Osteocyte (in vitro differentiated cells): ENCODE measurements around the gene UBFD1. TPM values are rescaled to one million over a fixed set of nuclear protein-coding genes. Genes with fewer than 3 reads are reported as not detected.
"Not testable (repeated sequence)": the region's sequence is repeated elsewhere in the genome, so short reads cannot be mapped to it uniquely, and the experiment has no call there.

Source experiments
- DNase-seq: peaks from one replicate; pipeline ENCODE4 v3.0.0; 2021; ENCODE audit warnings: mixed read lengths; ENCODE audit not compliant: unreplicated experiment; ENCODE audit errors: extremely low spot score
- H3K27ac Mint-ChIP-seq: one replicate; pipeline ENCODE4 v1.8.0; 2021; ENCODE audit warnings: mild to moderate bottlenecking, mixed read lengths; ENCODE audit not compliant: unreplicated experiment
- H3K27me3 Mint-ChIP-seq: one replicate; pipeline ENCODE4 v1.8.0; 2021; ENCODE audit warnings: mixed read lengths; ENCODE audit not compliant: unreplicated experiment
- H3K36me3 Mint-ChIP-seq: one replicate; pipeline ENCODE4 v1.8.0; 2021; ENCODE audit warnings: mixed read lengths; ENCODE audit not compliant: unreplicated experiment
- H3K4me1 Mint-ChIP-seq: one replicate; pipeline ENCODE4 v1.8.0; 2021; ENCODE audit warnings: mixed read lengths; ENCODE audit not compliant: unreplicated experiment
- H3K4me3 Mint-ChIP-seq: one replicate; pipeline ENCODE4 v1.8.0; 2021; ENCODE audit warnings: mild to moderate bottlenecking, moderate library complexity, mixed read lengths; ENCODE audit not compliant: unreplicated experiment
- H3K9me3 Mint-ChIP-seq: one replicate; pipeline ENCODE4 v1.8.0; 2021; ENCODE audit warnings: mixed read lengths; ENCODE audit not compliant: unreplicated experiment
- total RNA-seq: library from RNA; stranded (reverse); gene quantifications from 2 replicates; pipeline ENCODE4 v1.2.1, GENCODE V29; 2021
- TF ChIP-seq, protein P1 (sequence below): fragments of 200-600 bp; sonication (generic); IDR thresholded peaks from 2 replicates; pipeline ENCODE4 v1.5.0; 2021; ENCODE audit warnings: antibody characterized with exemption, mild to moderate bottlenecking, moderate library complexity

Gene UBFD1
- total RNA-seq, 1 donor from 2014 or later = 100 TPM

DNA sequence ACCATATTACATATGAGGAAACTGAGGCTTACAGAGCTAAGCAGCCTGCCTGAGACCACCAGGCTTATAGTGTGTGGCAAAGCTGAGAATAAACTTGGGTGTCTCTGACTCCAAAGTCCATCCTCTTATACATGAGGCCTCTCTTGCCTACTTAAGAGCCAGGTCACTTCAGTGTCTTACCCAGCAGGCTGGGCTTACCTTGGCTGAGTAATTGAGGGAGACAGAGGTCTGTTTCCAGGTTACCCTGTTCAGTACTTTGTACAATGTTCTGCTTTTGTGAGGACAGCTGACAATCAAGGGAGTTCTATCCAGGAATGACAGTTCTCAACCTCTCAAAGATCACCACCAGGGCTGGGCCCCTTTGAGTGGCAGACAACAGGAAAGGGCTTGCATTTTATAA, 24.2 kb downstream of the UBFD1 start:
- H3K27ac Mint-ChIP-seq = no peak overlapping the region
- H3K4me3 Mint-ChIP-seq = no peak overlapping the region
- H3K36me3 Mint-ChIP-seq = peaks cover 23% of the 10 kb centered on the region
- no peak for DNase-seq
- no peaks in the 10 kb centered on the region for H3K27me3 Mint-ChIP-seq
- no peaks in the 10 kb centered on the region for H3K9me3 Mint-ChIP-seq
- TF ChIP-seq, protein P1, sequence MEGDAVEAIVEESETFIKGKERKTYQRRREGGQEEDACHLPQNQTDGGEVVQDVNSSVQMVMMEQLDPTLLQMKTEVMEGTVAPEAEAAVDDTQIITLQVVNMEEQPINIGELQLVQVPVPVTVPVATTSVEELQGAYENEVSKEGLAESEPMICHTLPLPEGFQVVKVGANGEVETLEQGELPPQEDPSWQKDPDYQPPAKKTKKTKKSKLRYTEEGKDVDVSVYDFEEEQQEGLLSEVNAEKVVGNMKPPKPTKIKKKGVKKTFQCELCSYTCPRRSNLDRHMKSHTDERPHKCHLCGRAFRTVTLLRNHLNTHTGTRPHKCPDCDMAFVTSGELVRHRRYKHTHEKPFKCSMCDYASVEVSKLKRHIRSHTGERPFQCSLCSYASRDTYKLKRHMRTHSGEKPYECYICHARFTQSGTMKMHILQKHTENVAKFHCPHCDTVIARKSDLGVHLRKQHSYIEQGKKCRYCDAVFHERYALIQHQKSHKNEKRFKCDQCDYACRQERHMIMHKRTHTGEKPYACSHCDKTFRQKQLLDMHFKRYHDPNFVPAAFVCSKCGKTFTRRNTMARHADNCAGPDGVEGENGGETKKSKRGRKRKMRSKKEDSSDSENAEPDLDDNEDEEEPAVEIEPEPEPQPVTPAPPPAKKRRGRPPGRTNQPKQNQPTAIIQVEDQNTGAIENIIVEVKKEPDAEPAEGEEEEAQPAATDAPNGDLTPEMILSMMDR = no peak
- no peaks in the 10 kb centered on the region for H3K4me1 Mint-ChIP-seq

DNA sequence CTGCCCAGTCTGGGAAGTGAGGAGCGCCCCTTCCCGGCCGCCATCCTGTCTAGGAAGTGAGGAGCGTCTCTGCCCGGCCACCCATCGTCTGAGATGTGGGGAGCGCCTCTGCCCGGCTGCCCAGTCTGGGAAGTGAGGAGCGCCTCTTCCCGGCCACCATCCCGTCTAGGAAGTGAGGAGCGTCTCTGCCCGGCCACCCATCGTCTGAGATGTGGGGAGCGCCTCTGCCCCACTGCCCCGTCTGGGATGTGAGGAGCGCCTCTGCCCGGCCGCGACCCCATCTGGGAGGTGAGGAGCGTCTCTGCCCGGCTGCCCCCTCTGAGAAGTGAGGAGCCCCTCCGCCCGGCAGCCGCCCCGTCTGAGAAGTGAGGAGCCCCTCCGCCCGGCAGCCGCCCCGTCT, 25.7 kb downstream of the UBFD1 start:
- not testable (repeated sequence) for DNase-seq, H3K9me3 Mint-ChIP-seq, H3K27me3 Mint-ChIP-seq, H3K27ac Mint-ChIP-seq, H3K4me3 Mint-ChIP-seq, H3K4me1 Mint-ChIP-seq
- H3K36me3 Mint-ChIP-seq = peaks cover 23% of the 10 kb centered on the region

DNA sequence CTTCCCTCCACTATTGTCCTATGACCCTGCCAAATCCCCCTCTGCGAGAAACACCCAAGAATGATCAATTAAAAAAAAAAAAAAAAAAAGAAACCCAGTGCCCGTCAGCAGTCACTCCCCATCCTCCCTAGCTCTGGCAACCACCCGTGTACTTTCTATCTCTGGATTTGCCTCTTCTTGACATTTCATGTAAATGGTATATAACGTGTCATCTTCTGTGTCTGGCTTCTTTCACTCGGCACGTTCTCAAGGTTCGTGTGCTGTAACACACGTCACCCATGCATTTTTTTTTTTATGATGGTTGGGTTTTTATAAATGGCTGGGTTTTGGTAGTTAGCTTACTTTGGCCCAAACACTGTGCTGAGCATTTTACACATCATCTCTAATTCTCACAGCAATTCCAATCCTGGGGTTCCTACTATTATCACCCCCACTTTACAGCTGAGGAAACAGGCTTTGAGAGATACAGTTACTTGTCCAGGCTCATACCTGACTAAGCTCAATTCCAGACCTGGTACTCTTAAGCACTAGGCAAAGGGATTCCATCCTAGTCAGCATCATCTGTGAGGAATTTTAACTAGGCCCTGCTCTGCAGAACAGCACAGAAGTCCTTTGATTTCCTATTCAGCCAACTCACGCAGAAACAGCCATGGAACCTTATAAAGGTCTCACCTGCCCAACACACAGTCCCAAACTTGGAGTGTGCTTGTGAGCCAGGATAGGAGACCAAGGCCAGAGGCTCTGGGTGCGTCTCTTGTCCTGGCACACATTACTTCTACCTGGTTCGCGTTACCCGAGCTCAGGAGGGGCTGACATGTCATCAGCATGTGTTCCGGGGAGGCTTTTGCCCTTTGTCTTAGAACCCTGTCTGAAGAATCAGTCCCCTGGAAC, 26.9 kb downstream of the UBFD1 start:
- Mint-ChIP-seq H3K27me3 (no peaks in the 10 kb centered on the region), H3K4me1 (no peaks in the 10 kb centered on the region), H3K9me3 (no peaks in the 10 kb centered on the region), H3K4me3 (no peak overlapping the region), H3K27ac (no peak overlapping the region), H3K36me3 (peaks cover 26% of the 10 kb centered on the region)
- TF ChIP-seq, protein P1 = no peak
- no peak for DNase-seq

DNA sequence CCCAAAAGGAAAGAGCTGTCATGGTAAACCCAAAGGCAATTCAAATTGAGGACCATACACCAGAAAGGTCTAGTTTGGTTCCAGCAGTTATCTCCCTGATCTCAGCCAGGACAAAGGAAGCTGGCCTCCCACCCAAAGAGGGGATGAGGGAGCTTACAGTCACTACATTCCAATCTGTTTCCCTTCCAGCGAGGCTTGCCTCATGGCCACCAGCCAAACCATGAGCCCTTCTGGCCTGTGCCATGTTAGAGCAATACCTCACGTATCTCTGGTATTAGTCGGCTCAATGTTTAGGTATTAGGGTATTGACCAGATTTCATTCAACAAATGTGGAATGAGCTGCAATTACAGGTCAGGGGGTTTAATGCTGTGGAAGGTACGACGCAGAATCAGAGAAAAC, 30.2 kb downstream of the UBFD1 start:
- Mint-ChIP-seq H3K9me3 (no peaks in the 10 kb centered on the region), H3K36me3 (peaks cover 23% of the 10 kb centered on the region), H3K4me1 (peaks cover 2% of the 10 kb centered on the region), H3K27me3 (no peaks in the 10 kb centered on the region), H3K27ac (no peak overlapping the region), H3K4me3 (no peak overlapping the region)
- DNase-seq = no peak
- TF ChIP-seq, protein P1 = no peak

DNA sequence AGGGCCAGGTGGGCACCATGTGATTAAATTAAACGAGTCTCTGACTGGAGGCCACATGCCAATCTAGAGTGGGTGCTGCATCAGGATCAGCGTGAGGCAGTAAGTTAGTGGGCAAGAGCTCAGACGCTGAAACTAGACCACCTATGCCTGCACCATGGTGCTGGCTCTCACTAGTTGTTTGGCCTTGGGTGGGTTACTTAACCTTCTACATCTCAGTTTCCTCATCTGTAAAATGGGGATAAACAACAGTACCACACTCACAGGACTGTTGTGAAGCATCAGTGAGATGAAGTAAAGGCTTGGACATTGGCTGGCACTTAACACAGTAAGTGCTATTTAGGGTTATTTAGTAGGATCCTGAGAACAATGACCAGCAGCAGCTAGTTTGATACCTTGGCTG, 32.7 kb downstream of the UBFD1 start:
- Mint-ChIP-seq H3K4me3 (no peak overlapping the region), H3K4me1 (peaks cover 10% of the 10 kb centered on the region), H3K27me3 (no peaks in the 10 kb centered on the region), H3K27ac (no peak overlapping the region), H3K36me3 (peaks cover 18% of the 10 kb centered on the region), H3K9me3 (no peaks in the 10 kb centered on the region)
- TF ChIP-seq, protein P1 = no peak
- DNase-seq = no peak
